Transverse colon (tissue), 4 donors: ENCODE data around the gene IP6K3. TPM values are rescaled to one million over a fixed set of nuclear protein-coding genes. Genes with fewer than 3 reads are reported as not detected.

Source experiments
- DNase-seq: peaks from one replicate; pipeline ENCODE4 v3.0.0-alpha.2; 2019
- H3K27ac ChIP-seq, 4 donors: fragments of 200-600 bp; sonication (generic); 2 replicates each; pipeline ENCODE4 v1.5.1; 2016 to 2018; ENCODE audit warnings: inconsistent platforms in 4 of 4
- H3K27me3 ChIP-seq: fragments of 200-600 bp; sonication (generic); 2 replicates; pipeline ENCODE4 v1.5.1; 2017; ENCODE audit warnings: inconsistent platforms
- H3K36me3 ChIP-seq, 4 donors: fragments of 200-600 bp; sonication (generic); 2 replicates each; pipeline ENCODE4 v1.5.1; 2017 to 2019; ENCODE audit warnings: inconsistent platforms in 4 of 4
- H3K4me1 ChIP-seq, 4 donors: fragments of 200-600 bp; sonication (generic); 2 replicates each; pipeline ENCODE4 v1.5.1; 2017 to 2020; ENCODE audit warnings: inconsistent platforms in 4 of 4
- H3K4me3 ChIP-seq, 4 donors: fragments of 200-600 bp; sonication (generic); 1 replicate in 1 of 4; 2 replicates in 3 of 4; pipeline versions ENCODE4 v1.5.1 to v1.6.1; 2017 to 2019; ENCODE audit warnings: inconsistent platforms in 4 of 4
- H3K9me3 ChIP-seq, 2 donors: fragments of 200-600 bp; sonication (generic); 2 replicates each; pipeline ENCODE4 v1.5.1; 2017 to 2019; ENCODE audit warnings: inconsistent platforms in 2 of 2
- EP300 ChIP-seq: sonication (generic); formaldehyde crosslinking; IDR thresholded peaks from one replicate; pipeline ENCODE4 v1.6.1; 2017; ENCODE audit warnings: antibody characterized with exemption, low read depth
- POLR2A ChIP-seq: fragments of 450-650 bp; IDR thresholded peaks from one replicate; pipeline ENCODE4 v1.6.1; 2016; ENCODE audit warnings: antibody characterized with exemption, mild to moderate bottlenecking, moderate library complexity
- POLR2AphosphoS5 ChIP-seq, 3 donors: sonication (generic); formaldehyde crosslinking; IDR thresholded peaks; one replicate each; pipeline ENCODE4 v1.6.1; 2016; ENCODE audit warnings: antibody characterized with exemption in 3 of 3
- WGBS, 2 donors: methylation state at CpG; one replicate each; pipeline ENCODE4 v1.1.5; 2018; ENCODE audit warnings: low coverage in 1 of 2; 5-methylcytosine and 5-hydroxymethylcytosine counted together
- in situ Hi-C, 4 donors: fragments of 200-750 bp; cut with MboI; loops; one replicate each; pipeline versions ENCODE4 v1.15.0 to v1.15.1; 2017; ENCODE audit warnings: low sequenced_read_pairs in 3 of 4, low pct_ligation_motif_present in 1 of 4, low pct_unique_long_range_greater_than_20kb in 1 of 4
- intact Hi-C: fragments of 100-400 bp; cut with DNase I; formaldehyde crosslinking; loops from one replicate; pipeline ENCODE4 v1.15.1; 2023; ENCODE audit warnings: low total_unique reads
- total RNA-seq, 4 donors: library from RNA; depleted of rRNA; stranded (reverse); fragments of >200 nt; gene quantifications; one replicate each; pipeline ENCODE4 v1.1.0, GENCODE V29; 2016
- TF ChIP-seq, protein P1 (sequence below), 5 experiments: fragments of 200-600 bp in 3 of 5; fragments of 450-650 bp in 2 of 5; sonication (generic) in 3 of 5; IDR thresholded peaks; 1 replicate in 2 of 5; 2 replicates in 3 of 5; pipeline ENCODE4 v1.5.1; 2016 to 2017; ENCODE audit warnings: antibody characterized with exemption in 5 of 5, inconsistent platforms in 3 of 5, mild to moderate bottlenecking in 2 of 5, moderate library complexity in 1 of 5

IP6K3 gene
- total RNA-seq, 4 donors from 2014 or later: 1.00 to 2.9 (median 1.9) TPM; not detected in 1

DNA sequence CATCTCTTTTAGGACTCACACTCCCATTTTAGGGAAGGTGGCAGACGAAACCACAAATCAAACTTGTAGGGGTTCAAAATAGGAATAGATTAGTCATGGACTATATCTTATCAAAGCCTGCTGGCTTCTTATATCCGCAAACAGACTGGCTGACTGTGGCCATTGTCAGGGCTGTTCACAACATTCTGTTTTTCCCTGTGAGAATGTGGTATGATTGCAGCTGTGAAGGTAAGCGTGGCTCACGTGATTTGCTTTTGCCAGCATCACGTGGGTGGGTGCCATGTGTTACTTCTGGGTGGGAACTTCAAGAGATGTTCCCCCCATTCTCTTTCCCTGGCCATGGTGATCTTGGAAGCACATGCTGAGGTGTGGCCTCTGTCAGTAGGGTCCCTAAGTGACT lies 5.9 kb downstream of the IP6K3 start:
- WGBS, 2 donors: 88 to 92% methylated on average over 4 to 5 of the region's 5 CpGs
- peaks cover 16 to 36% (median 20%) of the 10 kb centered on the region in 4 donors for H3K4me1 ChIP-seq
- DNase-seq: no peak
- in situ Hi-C loops (no loop called here), intact Hi-C loops (loop anchor here (10.0 kb wide), 1 partner anchor 414 kb away; no protein-coding TSS in a partner anchor)
- no peaks in the 10 kb centered on the region for H3K27me3 ChIP-seq
- H3K36me3 ChIP-seq: no peaks in the 10 kb centered on the region
- H3K4me3 ChIP-seq: no peak overlapping the region
- H3K9me3 ChIP-seq: no peaks in the 10 kb centered on the region
- H3K27ac ChIP-seq: no peak overlapping the region
- TF ChIP-seq, protein P1, sequence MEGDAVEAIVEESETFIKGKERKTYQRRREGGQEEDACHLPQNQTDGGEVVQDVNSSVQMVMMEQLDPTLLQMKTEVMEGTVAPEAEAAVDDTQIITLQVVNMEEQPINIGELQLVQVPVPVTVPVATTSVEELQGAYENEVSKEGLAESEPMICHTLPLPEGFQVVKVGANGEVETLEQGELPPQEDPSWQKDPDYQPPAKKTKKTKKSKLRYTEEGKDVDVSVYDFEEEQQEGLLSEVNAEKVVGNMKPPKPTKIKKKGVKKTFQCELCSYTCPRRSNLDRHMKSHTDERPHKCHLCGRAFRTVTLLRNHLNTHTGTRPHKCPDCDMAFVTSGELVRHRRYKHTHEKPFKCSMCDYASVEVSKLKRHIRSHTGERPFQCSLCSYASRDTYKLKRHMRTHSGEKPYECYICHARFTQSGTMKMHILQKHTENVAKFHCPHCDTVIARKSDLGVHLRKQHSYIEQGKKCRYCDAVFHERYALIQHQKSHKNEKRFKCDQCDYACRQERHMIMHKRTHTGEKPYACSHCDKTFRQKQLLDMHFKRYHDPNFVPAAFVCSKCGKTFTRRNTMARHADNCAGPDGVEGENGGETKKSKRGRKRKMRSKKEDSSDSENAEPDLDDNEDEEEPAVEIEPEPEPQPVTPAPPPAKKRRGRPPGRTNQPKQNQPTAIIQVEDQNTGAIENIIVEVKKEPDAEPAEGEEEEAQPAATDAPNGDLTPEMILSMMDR (IDR thresholded peaks at IDR 0.05): no peak
- TF ChIP-seq EP300: no peak
- no peak for TF ChIP-seq POLR2AphosphoS5 (IDR thresholded peaks at IDR 0.05)
- TF ChIP-seq POLR2A: no peak

GRCh38 chr6:33740204-33740608 lies 6.5 kb downstream of the IP6K3 start:
- H3K4me3 ChIP-seq: no peak overlapping the region
- in situ Hi-C loops: no loop called here
- H3K4me1 ChIP-seq: peaks cover 10 to 30% (median 15%) of the 10 kb centered on the region in 4 donors
- H3K27ac ChIP-seq: no peak overlapping the region
- no peaks in the 10 kb centered on the region for H3K9me3 ChIP-seq
- 87% methylated on average over 6 of the region's 6 CpGs; no CpG with 5 or more reads in 1 of the 2 donors for WGBS, 2 donors
- no peak for TF ChIP-seq POLR2AphosphoS5 (IDR thresholded peaks at IDR 0.05)
- TF ChIP-seq POLR2A: no peak
- no peak for TF ChIP-seq EP300
- H3K27me3 ChIP-seq: no peaks in the 10 kb centered on the region
- no peak for DNase-seq
- intact Hi-C loops: loop anchor here (10.0 kb wide), 1 partner anchor 415 kb away; no protein-coding TSS in a partner anchor
- H3K36me3 ChIP-seq: no peaks in the 10 kb centered on the region

- intact Hi-C loops: no loop called here
Observed at GRCh38 chr6:33739571-33739970, 7.1 kb downstream of the IP6K3 start.

GRCh38 chr6:33738879-33739278 lies 7.8 kb downstream of the IP6K3 start:
- peaks cover 3 to 18% (median 3%) of the 10 kb centered on the region in 4 donors for H3K4me1 ChIP-seq
- H3K27me3 ChIP-seq: no peaks in the 10 kb centered on the region
- H3K4me3 ChIP-seq: no peak overlapping the region
- H3K36me3 ChIP-seq: no peaks in the 10 kb centered on the region
- DNase-seq: no peak
- in situ Hi-C loops: no loop called here
- no peaks in the 10 kb centered on the region for H3K9me3 ChIP-seq
- H3K27ac ChIP-seq: no peak overlapping the region
- no peak for TF ChIP-seq POLR2AphosphoS5 (IDR thresholded peaks at IDR 0.05)
- no peak for TF ChIP-seq EP300
- TF ChIP-seq, protein P1 (IDR thresholded peaks at IDR 0.05): no peak
- TF ChIP-seq POLR2A: no peak
- intact Hi-C loops: no loop called here
- 91% methylated on average over 5 of the region's 5 CpGs; no CpG with 5 or more reads in 1 of the 2 donors for WGBS, 2 donors

More at GRCh38 chr6:33739571-33739970, 7.1 kb downstream of the IP6K3 start:
- Histone ChIP-seq H3K9me3 (no peaks in the 10 kb centered on the region), H3K27ac (no peak overlapping the region), H3K4me3 (no peak overlapping the region), H3K27me3 (no peaks in the 10 kb centered on the region), H3K36me3 (no peaks in the 10 kb centered on the region), H3K4me1 (peaks cover 4 to 24% (median 9%) of the 10 kb centered on the region in 4 donors)
- in situ Hi-C loops: no loop called here
- WGBS, 2 donors: 60 to 68% methylated on average over 1 to 5 of the region's 5 CpGs
- no peak for DNase-seq
- TF ChIP-seq POLR2AphosphoS5 (IDR thresholded peaks at IDR 0.05) (no peak), EP300 (no peak), POLR2A (no peak)
- TF ChIP-seq, protein P1 (IDR thresholded peaks at IDR 0.05): no peak
